Cortex of kidney (tissue), 1 donor: ENCODE measurements around the gene TAMM41.
"Not testable (repeated sequence)": the region's sequence is repeated elsewhere in the genome, so short reads cannot be mapped to it uniquely, and the experiment has no call there.

Source experiments
- DNase-seq: peaks from one replicate; lab custom pipeline; 2025; lab: John Stamatoyannopoulos, UW

The TAMM41 gene

DNA sequence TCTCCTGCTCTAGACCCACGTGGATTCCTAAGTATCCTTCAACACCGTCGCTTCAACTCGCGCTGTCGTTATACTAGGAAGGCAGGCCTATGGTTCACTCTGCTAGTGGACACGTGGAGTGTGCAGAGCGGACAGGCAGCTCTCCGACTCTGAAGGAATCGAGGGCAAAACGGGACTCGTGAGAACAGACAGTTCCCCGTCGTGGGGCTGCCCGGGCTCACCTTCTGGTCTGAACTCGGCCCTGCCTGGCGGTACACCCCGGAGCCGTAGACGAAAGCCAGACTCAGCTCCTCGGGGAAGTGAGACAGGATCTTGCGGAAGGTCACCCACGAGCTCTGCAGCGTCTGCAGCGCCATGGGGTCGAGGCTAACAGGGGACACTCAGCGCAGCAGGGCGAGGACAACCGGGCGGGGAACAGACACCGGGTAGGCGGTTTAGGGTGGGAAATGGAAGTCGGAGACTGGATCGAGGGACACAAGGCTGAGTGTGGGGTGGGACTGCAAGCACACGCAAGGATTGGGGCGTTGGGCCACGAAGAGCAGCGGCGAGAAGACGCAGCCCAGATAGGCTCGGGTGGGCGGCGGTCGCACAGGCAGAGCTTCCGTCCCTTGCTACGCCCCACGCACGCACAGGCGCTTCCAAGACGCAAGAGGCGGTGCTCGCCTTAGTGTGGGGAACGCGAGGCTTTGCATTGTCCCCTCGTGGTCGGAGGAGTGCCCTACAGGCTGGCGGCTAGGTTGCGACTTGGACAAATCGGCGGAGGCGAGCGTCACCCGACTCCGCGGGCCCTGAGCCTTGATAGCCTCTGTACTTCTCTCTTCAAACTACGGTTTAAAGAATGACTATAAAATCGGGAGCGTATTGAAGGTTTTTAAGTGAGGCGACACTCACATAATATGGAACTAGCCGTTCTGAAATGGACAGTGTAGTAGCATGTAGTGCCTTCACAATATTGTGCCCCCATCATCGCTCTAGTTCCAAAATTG lies at the start of gene TAMM41:
Gene TAMM41, minus strand, starts transcription at position 605 of the 986 bp plus-strand sequence. Its CDS starts 249 bp downstream, at position 356.
- DNase-seq = peak; percentile 20

DNA sequence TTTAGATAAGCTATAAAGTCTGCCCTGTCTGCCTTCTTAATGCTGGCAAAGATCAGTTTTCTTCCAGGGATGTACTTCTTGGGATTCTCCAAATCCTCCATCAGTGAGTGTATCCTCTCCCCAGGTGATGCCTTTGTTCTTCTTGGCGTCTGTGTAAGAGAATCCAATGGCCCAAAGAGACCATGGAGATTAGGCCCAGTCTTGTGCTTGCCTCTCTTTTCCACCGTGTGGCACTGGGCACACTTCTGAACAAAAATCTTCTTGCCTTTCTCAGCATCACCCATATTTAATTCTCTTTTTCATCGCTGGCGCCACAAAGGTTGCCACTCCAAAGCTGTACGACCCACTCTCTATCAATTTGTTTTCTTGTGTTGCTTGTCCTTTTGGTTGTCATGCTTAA lies 32.2 kb upstream of the TAMM41 start:
- no peak for DNase-seq

DNA sequence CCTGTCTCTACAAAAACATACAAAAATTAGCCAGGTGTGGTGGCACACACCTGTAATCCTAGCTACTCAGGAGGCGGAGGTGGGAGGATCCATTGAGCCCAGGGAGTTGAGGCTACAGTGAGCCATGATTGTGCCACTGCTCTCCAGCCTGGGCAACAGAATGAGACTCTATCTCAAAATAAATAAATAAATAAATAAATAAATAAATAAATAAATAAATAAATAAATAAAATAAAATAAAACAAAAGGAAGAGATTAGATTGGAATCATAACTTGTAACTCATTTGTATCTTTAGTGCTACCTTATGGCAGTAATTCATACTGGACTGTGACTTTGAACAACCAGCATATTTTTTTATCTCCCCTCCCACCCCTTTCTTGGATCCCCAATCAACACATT lies 28.0 kb upstream of the TAMM41 start:
- DNase-seq = not testable (repeated sequence)

- DNase-seq = not testable (repeated sequence)
These were observed 17.1 kb upstream of the TAMM41 start for GRCh38 chr3:11863739-11864138.

GRCh38 chr3:11862584-11862983 lies 15.9 kb upstream of the TAMM41 start:
- not testable (repeated sequence) for DNase-seq

DNA sequence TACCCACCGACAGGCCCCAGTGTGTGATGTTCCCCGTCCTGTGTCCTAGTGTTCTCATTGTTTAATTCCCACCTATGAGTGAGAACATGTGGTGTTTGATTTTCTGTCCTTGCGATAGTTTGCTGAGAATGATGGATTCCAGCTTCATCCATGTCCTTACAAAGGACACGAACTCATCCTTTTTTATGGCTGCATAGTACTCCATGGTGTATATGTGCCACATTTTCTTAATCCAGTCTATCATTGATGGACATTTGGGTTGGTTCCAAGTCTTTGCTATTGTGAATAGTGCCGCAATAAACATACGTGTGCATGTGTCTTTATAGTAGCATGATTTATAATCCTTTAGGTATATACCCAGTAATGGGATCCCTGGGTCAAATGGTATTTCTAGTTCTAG lies 15.5 kb upstream of the TAMM41 start:
- not testable (repeated sequence) for DNase-seq

DNA sequence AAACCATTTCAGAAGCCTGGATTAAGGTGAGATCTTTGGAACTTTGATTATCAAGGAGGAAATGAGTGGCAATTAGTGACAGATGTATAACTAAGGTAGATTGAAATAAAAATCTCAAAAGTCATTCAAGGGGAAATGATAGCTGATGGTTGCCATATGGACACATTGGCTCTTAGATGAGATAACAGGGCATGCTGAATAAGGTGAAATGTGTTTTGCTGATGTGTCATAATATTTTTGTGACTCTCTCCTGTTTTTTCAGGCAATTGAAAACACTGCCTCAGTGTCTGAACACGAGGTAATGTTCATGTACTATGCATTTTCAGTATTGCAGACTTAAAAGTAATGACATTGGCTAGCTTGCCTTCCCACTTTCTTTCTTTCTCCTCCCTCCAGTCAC lies 13.5 kb upstream of the TAMM41 start:
- not testable (repeated sequence) for DNase-seq

GRCh38 chr3:11853450-11853849 lies 6.8 kb upstream of the TAMM41 start:
- DNase-seq = no peak

GRCh38 chr3:11850003-11850402 lies 3.3 kb upstream of the TAMM41 start:
- DNase-seq = no peak

GRCh38 chr3:11847607-11848006 lies 922 bp upstream of the TAMM41 start:
- DNase-seq = no peak

DNA sequence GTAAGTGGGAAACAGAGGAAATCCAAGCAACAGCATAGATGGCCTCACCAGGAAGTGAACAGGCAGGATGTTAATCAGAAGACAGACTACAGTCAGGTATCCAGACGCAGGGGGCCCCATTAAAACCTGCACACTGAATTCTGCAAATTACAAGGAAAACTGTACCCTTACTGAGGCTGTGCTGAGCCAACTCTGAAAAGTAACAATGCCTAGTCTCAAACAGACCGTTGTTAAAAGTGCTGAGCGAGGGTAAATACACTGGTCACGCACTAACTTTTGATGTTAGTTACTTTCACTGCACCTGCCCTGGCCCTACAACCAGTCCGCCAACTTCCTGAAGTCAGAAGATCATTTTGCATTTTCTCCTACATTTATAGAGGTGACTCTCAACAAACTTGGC lies 1.0 kb downstream of the TAMM41 start:
- DNase-seq = no peak

DNA sequence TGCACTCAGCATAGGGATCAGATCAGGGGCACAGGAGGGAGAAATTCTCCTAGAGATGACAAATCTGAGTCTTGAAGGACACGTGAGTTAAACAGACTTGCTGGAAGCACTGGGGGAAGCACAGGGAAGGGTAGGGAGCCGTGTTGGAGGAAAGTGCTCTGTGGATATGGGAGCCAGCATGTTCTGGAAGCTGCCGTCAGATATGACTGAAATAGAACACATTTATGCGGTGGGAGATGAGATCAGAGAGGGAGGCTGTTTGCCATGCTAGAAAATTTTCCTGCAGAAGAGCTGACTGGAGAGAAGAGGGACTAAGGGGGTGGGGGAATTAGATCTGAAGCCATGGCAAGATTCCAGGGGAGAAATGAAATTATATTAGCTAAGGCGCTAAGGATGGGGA lies 1.8 kb downstream of the TAMM41 start:
- no peak for DNase-seq

DNA sequence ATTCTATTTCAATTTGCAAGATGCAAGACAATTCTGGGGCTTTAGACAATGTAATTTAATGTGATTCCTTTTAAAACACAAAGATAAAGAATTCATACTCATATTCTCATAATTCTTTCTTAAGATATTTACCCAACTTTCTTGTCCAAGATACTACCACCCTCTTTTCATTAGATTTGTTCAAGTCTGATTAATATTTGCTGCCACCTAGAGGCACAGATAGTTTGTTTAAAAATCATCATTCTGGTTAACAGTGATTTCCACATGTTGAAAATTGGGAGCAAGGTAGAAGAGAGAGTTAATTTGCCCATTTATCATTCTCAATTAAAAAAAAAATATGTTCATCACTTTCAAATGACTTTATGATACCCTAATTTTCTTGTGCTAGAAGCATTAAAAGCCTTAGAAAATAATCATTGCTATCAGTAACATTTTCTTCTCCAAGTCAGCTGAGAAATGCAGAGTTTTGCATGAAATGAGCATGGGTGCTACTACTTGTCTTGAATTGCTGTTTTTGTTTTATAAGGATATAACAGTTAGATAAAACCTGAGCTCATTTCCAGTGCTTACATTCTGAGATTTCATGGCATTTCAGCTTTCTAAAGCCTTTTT lies 11.6 kb downstream of the TAMM41 start:
- DNase-seq = no peak

DNA sequence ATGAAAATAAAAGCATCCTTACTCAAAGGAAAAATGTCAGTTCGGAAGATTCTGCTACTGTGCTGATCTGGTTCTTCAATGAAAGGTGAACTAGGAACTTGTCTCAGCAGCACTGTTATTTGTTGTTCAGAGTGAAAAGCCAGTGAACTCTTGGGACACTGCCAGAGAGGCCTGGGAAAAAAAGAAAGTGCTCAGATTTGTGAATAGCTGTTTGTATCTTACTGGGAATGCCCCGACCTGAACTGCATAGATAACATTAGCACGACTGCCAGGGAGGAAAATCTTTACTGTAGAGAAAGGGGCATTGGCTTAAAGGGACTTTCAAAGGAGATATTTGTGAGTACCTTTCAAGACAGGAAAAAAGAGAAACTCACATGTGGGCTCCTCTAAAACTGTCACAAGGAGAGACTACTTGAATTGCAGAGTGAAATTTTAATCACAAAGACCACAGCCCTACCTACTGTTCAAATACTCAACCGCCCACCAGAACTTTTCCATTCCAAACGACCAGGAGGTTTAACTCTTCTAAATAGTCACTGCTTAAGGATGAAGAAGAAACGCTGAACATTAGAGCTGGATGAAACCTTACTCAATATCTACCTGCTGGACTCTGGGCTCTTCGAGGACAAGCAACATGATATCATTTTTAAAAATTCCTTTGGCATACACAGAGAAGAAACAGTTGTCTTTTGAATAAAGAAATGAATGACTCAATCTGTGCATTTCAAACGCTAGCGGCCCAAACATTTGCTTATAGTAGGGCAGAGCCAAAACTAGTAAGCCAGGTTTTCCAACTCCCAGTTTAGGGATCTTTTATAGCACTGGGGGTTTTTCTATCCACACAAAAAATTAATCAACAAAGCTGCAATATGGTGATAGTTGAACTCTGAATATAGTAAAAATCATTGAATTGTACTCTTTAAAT lies 13.4 kb downstream of the TAMM41 start:
- DNase-seq = no peak

- no peak for DNase-seq
These were observed 17.3 kb downstream of the TAMM41 start for GRCh38 chr3:11829416-11829815.

- no peak for DNase-seq
These were observed 19.9 kb downstream of the TAMM41 start for GRCh38 chr3:11826628-11827265.

- no peak for DNase-seq
These were observed 21.4 kb downstream of the TAMM41 start for GRCh38 chr3:11825301-11825700.

DNA sequence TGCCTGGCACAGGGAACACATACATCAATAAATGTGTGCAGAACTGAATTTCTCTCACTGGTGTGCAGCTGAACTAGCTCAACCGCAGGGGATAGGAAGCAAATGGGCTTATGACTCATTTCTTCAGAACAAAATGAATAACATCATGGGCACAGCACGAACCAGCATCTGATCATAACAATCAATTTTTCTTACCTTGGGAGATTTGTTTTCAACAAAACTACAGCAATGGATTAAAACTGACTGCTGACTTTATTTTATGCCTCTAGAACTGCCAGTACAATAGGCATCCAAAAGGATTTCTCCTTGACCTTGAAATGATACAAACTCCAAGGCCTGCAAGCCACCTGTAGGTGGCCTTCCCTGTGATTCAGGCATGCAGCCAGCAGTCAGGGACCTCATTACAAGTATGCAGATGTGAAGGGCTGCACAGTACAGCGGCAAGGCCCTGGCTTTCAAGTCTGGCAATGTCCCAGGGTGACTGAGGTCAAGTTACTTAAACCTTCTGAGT lies 26.1 kb downstream of the TAMM41 start:
- no peak for DNase-seq

DNA sequence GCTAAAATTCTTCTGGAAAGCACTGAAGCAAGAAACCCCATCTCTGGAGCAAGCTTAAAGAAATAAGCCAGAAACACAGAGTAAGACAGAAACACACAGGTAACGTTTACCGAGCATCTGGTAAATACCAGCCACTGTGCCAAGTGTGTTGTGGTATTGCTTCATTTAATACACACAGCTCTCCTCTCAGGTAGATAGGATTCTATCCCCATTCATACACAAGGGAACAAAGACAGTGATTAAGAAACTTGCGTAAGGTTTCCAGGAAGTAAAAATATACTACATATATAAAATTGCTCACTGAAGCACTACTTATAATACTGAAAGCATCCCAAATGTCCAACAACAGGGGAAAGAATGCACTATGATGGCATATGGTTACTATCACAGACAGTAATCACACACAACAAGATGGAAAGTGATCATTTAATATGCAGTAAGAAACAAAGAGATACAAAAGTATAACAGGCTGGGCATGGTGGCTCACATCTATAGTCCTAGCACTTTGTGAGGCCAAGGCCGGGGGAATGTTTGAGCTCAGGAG lies 27.5 kb downstream of the TAMM41 start:
- no peak for DNase-seq

GRCh38 chr3:11818033-11818432 lies 28.7 kb downstream of the TAMM41 start:
- DNase-seq = no peak

DNA sequence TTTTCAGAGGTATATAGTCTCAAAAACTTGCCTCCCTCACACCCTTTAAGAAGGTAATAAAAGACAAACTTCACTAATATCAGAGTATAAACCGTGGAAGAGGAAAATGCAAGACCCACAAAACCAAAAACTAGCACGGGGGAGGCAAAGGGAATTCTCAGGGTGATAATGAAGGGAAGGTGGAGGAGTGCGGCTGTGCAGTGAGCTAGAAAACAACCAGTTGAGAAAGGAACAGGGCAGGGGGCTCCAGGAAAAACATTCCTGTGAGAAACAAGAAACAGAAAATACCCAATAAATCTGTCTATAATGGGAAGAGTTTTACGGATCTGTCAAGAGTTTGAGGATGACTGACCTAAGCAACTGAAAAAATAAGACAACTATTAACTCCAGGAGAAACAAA lies 31.6 kb downstream of the TAMM41 start:
- DNase-seq = no peak
